Heart left ventricle (tissue), 16 donors: ENCODE results near the gene SORT1. TPM values are rescaled to one million over a fixed set of nuclear protein-coding genes. Genes with fewer than 3 reads are reported as not detected.
"Not testable (repeated sequence)": the region's sequence is repeated elsewhere in the genome, so short reads cannot be mapped to it uniquely, and the experiment has no call there.

Source experiments
- ATAC-seq, 4 donors: fragments of 200-7000 bp; cut with Tn5 transposase; one replicate each; pipeline ENCODE4 v1.9.1; 2020 to 2022; ENCODE audit warnings: moderate library complexity in 4 of 4, mild to moderate bottlenecking in 3 of 4, moderate number of reproducible peaks in 1 of 4
- DNase-seq, 5 donors: peaks; one replicate each; pipeline ENCODE4 v3.0.0-alpha.2; 2020
- H3K27ac ChIP-seq, 12 donors: fragments of 200-600 bp; sonication (generic) in 4 of 12; one replicate each; pipeline versions ENCODE4 v1.5.0 to v1.8.0; 2016 to 2022; ENCODE audit warnings: mild to moderate bottlenecking in 2 of 12
- H3K27me3 ChIP-seq, 9 donors: fragments of 200-600 bp; sonication (generic) in 2 of 9; one replicate each; pipeline versions ENCODE4 v1.5.1 to v1.8.0; 2016 to 2022; ENCODE audit warnings: mild to moderate bottlenecking in 3 of 9
- H3K36me3 ChIP-seq, 9 donors: fragments of 200-600 bp; sonication (generic) in 2 of 9; one replicate each; pipeline versions ENCODE4 v1.5.0 to v1.8.0; 2018 to 2022; ENCODE audit warnings: mild to moderate bottlenecking in 2 of 9
- H3K4me1 ChIP-seq, 12 donors: fragments of 200-600 bp; sonication (generic) in 4 of 12; one replicate each; pipeline versions ENCODE4 v1.5.0 to v1.8.0; 2016 to 2022; ENCODE audit warnings: mild to moderate bottlenecking in 3 of 12
- H3K4me3 ChIP-seq, 12 donors: fragments of 200-600 bp; sonication (generic) in 4 of 12; one replicate each; pipeline versions ENCODE4 v1.5.0 to v1.8.0; 2017 to 2022; ENCODE audit warnings: mild to moderate bottlenecking in 9 of 12, moderate library complexity in 4 of 12
- H3K9me3 ChIP-seq, 12 donors: fragments of 200-600 bp; sonication (generic) in 4 of 12; one replicate each; pipeline versions ENCODE4 v1.5.0 to v1.8.0; 2016 to 2022; ENCODE audit warnings: mild to moderate bottlenecking in 1 of 12
- POLR2A ChIP-seq, 2 donors: fragments of 450-650 bp; IDR thresholded peaks; one replicate each; pipeline ENCODE4 v1.6.1; 2017; ENCODE audit warnings: antibody characterized with exemption in 2 of 2, mild to moderate bottlenecking in 2 of 2, moderate library complexity in 2 of 2
- WGBS, 4 donors: extraction: QIAGEN DNeasy Blood & Tissue Kit in 2 of 4; methylation state at CpG; one replicate each; pipeline versions ENCODE4 v1.1.5 to v1.1.7; 2013 to 2018; 5-methylcytosine and 5-hydroxymethylcytosine counted together
- intact Hi-C, 10 donors: fragments of 100-400 bp; cut with DNase I; formaldehyde crosslinking; loops; one replicate each; pipeline versions ENCODE4 v1.11.1 to v1.14.2; 2022
- polyA plus RNA-seq, 2 donors: library from polyadenylated mRNA; stranded (reverse); fragments of 200-250 nt; gene quantifications; one replicate each; pipeline ENCODE4 v1.2.3, GENCODE V29; 2013
- total RNA-seq, 9 donors: library from RNA; depleted of rRNA in 2 of 9; stranded (reverse); fragments of >200 nt in 2 of 9; fragmentation: NEBNext Ultra II Directional in 3 of 9; extraction: Animal tissue kit (Norgen Biotek cat#: 25700) in 3 of 9; gene quantifications; one replicate each; pipeline versions ENCODE4 v1.1.0 to v1.2.4, GENCODE V29; 2016 to 2023
- TF ChIP-seq, protein P1 (sequence below), 12 donors: fragments of 200-600 bp; sonication (generic) in 4 of 12; IDR thresholded peaks; one replicate each; pipeline versions ENCODE4 v1.5.0 to v1.8.0; 2018 to 2022; ENCODE audit warnings: antibody characterized with exemption in 12 of 12, mild to moderate bottlenecking in 5 of 12
- donor health status: ischemic (EF 13 %, LVEDD 7.1; RV severe dilation, severe dysfunction).
- donor health status: healthy with polysubstance abuse.
- donor health status: DM: no; HTN: yes; CAD: no.
- donor health status: DM: no; HTN: no; CAD: no.
- donor health status: ischemic (EF 25% LVEDD 6.9; RV normal size, moderate dysfunction).
- donor health status: ischemic (EF 25% LVEDD 5.7; RV mildly dilated, moderate dysfunction).
- donor health status: healthy.
- donor health status: DM: yes; HTN: yes; CAD: no.
- donor health status: ischemic (EF 35%, LVEDD 5.7; RV mildly dilated, moderate dysfunction).
- donor health status: nonischemic (EF 11% LVEDD 7.7; RV severe dilation, severe dysfunction).
- donor health status: DM: yes; HTN: yes; CAD: no.
- donor health status: PGD.
- donor health status: ischemic (EF 29% LVEDD 5.4; RV normal size, mild dysfunction).
- donor health status: nonischemic (EF 23%, LVEDD 6.1; RV moderate dilation, normal function).

Gene SORT1
- total and polyA plus RNA-seq, 11 donors, result 36.9 to 346 (median 145) TPM

- H3K4me3 ChIP-seq, result no peak within 1 kb of the TSS
- peak in 3 of 4 donors; percentile 2 to 10 (median 7) for ATAC-seq
Measured at GRCh38 chr1:109306832-109307273, 90.9 kb downstream of the SORT1 start, which contains the start of gene MYBPHL. Gene MYBPHL, minus strand, starts transcription at chr1:109307011. Its CDS starts 20 bp downstream, at chr1:109306991.

GRCh38 chr1:109305991-109306390, 91.7 kb downstream of the SORT1 start:
- H3K9me3 ChIP-seq, H3K4me3 ChIP-seq, intact Hi-C loops, DNase-seq, H3K27me3 ChIP-seq, ATAC-seq: not testable (repeated sequence)
- Histone ChIP-seq H3K4me1 (peaks cover 0 to 48% (median 25%) of the 10 kb centered on the region in 12 donors), H3K36me3 (peaks cover 0 to 18% (median 0%) of the 10 kb centered on the region in 9 donors), H3K27ac (peak overlapping the region in 3 of 12 donors; percentile 2 to 61 (median 60))
- 59 to 69% (median 64%) methylated on average over 9 to 10 of the region's 10 CpGs for WGBS, 4 donors

More at GRCh38 chr1:109306832-109307273, 90.9 kb downstream of the SORT1 start, which contains the start of gene MYBPHL:
- DNase-seq, result no peak
- H3K36me3 ChIP-seq, result peaks cover 0 to 26% (median 6%) of the 10 kb centered on the region in 9 donors
- H3K9me3 ChIP-seq, result no peaks in the 10 kb centered on the region
- intact Hi-C loops, result no loop called here
- H3K27me3 ChIP-seq, result peaks cover 0 to 3% (median 0%) of the 10 kb centered on the region in 9 donors
- H3K4me1 ChIP-seq, result peaks cover 0 to 48% (median 25%) of the 10 kb centered on the region in 12 donors
- WGBS, 4 donors, result 44 to 78% (median 61%) methylated on average over 5 to 7 of the region's 7 CpGs
- H3K27ac ChIP-seq, result peak within 1 kb of the TSS in 11 of 12 donors; percentile 1 to 72 (median 54)
- TF ChIP-seq POLR2A (IDR thresholded peaks at IDR 0.05), result no peak
- TF ChIP-seq, protein P1, sequence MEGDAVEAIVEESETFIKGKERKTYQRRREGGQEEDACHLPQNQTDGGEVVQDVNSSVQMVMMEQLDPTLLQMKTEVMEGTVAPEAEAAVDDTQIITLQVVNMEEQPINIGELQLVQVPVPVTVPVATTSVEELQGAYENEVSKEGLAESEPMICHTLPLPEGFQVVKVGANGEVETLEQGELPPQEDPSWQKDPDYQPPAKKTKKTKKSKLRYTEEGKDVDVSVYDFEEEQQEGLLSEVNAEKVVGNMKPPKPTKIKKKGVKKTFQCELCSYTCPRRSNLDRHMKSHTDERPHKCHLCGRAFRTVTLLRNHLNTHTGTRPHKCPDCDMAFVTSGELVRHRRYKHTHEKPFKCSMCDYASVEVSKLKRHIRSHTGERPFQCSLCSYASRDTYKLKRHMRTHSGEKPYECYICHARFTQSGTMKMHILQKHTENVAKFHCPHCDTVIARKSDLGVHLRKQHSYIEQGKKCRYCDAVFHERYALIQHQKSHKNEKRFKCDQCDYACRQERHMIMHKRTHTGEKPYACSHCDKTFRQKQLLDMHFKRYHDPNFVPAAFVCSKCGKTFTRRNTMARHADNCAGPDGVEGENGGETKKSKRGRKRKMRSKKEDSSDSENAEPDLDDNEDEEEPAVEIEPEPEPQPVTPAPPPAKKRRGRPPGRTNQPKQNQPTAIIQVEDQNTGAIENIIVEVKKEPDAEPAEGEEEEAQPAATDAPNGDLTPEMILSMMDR (IDR thresholded peaks at IDR 0.05), result no peak

DNA sequence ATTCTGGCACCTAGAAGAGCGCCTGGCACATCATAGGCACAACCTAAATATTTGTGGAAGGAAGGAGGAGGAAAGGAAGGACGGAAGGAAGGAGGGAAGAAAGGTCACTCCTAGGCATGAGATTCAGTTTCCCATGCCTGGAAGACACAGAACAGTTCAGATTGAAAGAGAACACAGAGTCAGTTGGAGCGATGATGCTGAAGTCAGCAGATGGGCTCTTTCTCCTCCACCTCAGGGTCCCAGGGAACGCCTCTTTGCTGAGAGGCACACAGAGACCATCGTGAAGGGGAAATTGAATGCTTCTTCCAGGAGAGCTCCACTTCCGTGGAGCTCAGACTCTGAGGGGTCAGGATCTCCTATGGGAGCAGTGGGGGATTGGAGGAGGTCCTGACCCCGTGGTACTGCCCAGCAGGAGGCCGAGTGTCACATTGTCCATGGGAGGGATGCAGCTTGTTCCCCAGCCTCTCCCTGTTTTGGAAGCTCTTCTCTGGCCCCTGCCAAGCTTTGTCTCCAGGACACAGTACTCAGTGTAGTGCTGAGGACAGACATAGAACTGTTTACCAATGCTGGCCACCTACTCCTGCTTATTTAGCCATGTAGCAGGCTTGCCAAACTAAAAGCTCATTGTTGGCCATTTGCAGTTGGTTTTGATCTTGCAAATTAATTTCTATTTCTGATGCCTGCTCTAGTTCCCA, 93.3 kb downstream of the SORT1 start:
- ATAC-seq (peak in 3 of 4 donors; percentile 31 to 61 (median 61)), DNase-seq (no peak)
- intact Hi-C loops, result no loop called here
- WGBS, 4 donors, result 36 to 62% (median 45%) methylated on average over 8 of the region's 8 CpGs
- no peak overlapping the region for H3K4me3 ChIP-seq
- H3K36me3 ChIP-seq, result peaks cover 0 to 7% (median 0%) of the 10 kb centered on the region in 9 donors
- H3K27me3 ChIP-seq, result peaks cover 0 to 3% (median 0%) of the 10 kb centered on the region in 9 donors
- H3K4me1 ChIP-seq, result peaks cover 0 to 58% (median 32%) of the 10 kb centered on the region in 12 donors
- H3K27ac ChIP-seq, result peak overlapping the region in 11 of 12 donors; percentile 10 to 61 (median 40)
- H3K9me3 ChIP-seq, result no peaks in the 10 kb centered on the region
- TF ChIP-seq, protein P1 (IDR thresholded peaks at IDR 0.05), result no peak
- TF ChIP-seq POLR2A (IDR thresholded peaks at IDR 0.05), result no peak

- peaks cover 0 to 3% (median 0%) of the 10 kb centered on the region in 9 donors for H3K27me3 ChIP-seq
- H3K36me3 ChIP-seq, result no peaks in the 10 kb centered on the region
- 82 to 91% (median 89%) methylated on average over 5 of the region's 5 CpGs for WGBS, 4 donors
- H3K4me1 ChIP-seq, result peaks cover 0 to 59% (median 37%) of the 10 kb centered on the region in 12 donors
- H3K27ac ChIP-seq, result no peak overlapping the region
- ATAC-seq (no peak), DNase-seq (no peak)
- no peak overlapping the region for H3K4me3 ChIP-seq
- intact Hi-C loops, result no loop called here
- TF ChIP-seq POLR2A (IDR thresholded peaks at IDR 0.05), result no peak
- TF ChIP-seq, protein P1 (IDR thresholded peaks at IDR 0.05), result no peak
- no peaks in the 10 kb centered on the region for H3K9me3 ChIP-seq
Measured at GRCh38 chr1:109301874-109302273, 95.8 kb downstream of the SORT1 start.
